GM23338 (cell line): ENCODE results near the gene RNF145. TPM values are rescaled to one million over a fixed set of nuclear protein-coding genes. Genes with fewer than 3 reads are reported as not detected.
A peak's percentile ranks its signal among the peaks of the same experiment; 100 is the strongest.

Experiments
- ATAC-seq: fragments of 200-7000 bp; cut with Tn5 transposase; 3 replicates; pipeline ENCODE4 v1.9.1; 2020
- DNase-seq: peaks from one replicate; pipeline ENCODE4 v3.0.0-alpha.2; 2015; ENCODE audit warnings: low spot score
- H2AFZ ChIP-seq: fragments of 200-600 bp; sonication (generic); 2 replicates; pipeline ENCODE4 v1.8.0; 2016; ENCODE audit warnings: antibody characterized with exemption, mild to moderate bottlenecking, moderate library complexity
- H3F3A ChIP-seq: fragments of 200-600 bp; sonication (generic); replicated peaks from 2 replicates; pipeline ENCODE4 v1.8.0; 2017; ENCODE audit warnings: antibody characterized with exemption, mixed run types, low read depth
- H3K27ac ChIP-seq: fragments of 200-600 bp; sonication (generic); 2 replicates; pipeline ENCODE4 v1.6.1; 2016; ENCODE audit warnings: low read depth
- H3K27me3 ChIP-seq: fragments of 200-600 bp; sonication (generic); 2 replicates; pipeline ENCODE4 v1.8.0; 2016; ENCODE audit warnings: mild to moderate bottlenecking, mixed run types, moderate library complexity; ENCODE audit not compliant: insufficient read depth
- H3K36me3 ChIP-seq: fragments of 200-600 bp; sonication (generic); 2 replicates; pipeline ENCODE4 v1.8.0; 2016; ENCODE audit warnings: mild to moderate bottlenecking; ENCODE audit not compliant: insufficient read depth
- H3K4me1 ChIP-seq: fragments of 200-600 bp; sonication (generic); 2 replicates; pipeline ENCODE4 v1.8.0; 2016; ENCODE audit warnings: mild to moderate bottlenecking, moderate library complexity; ENCODE audit not compliant: insufficient read depth
- H3K4me2 ChIP-seq: fragments of 200-600 bp; sonication (generic); 2 replicates; pipeline ENCODE4 v1.7.1; 2017; ENCODE audit warnings: mixed run types
- H3K4me3 ChIP-seq: fragments of 200-600 bp; sonication (generic); 2 replicates; pipeline ENCODE4 v1.6.1; 2016; ENCODE audit warnings: mixed run types
- H3K79me2 ChIP-seq: fragments of 200-600 bp; sonication (generic); replicated peaks from 2 replicates; pipeline ENCODE4 v1.8.0; 2017; ENCODE audit warnings: mild to moderate bottlenecking; ENCODE audit not compliant: insufficient read depth
- H3K9me2 ChIP-seq: fragments of 200-600 bp; sonication (generic); 2 replicates; pipeline ENCODE4 v1.8.0; 2017; ENCODE audit not compliant: insufficient read depth
- H4K20me1 ChIP-seq: fragments of 200-600 bp; sonication (generic); replicated peaks from 2 replicates; pipeline ENCODE4 v1.8.0; 2017; ENCODE audit warnings: mild to moderate bottlenecking; ENCODE audit not compliant: insufficient read depth
- H3K27ac Mint-ChIP-seq: 2 replicates; pipeline ENCODE4 v1.8.0; 2020; ENCODE audit warnings: inconsistent platforms, mild to moderate bottlenecking, moderate library complexity, mixed read lengths
- H3K27me3 Mint-ChIP-seq: 3 replicates; pipeline ENCODE4 v1.8.0; 2022; ENCODE audit warnings: low read depth, mild to moderate bottlenecking, moderate library complexity, mixed read lengths, inconsistent platforms; ENCODE audit not compliant: insufficient read depth, poor library complexity
- H3K36me3 Mint-ChIP-seq: 3 replicates; pipeline ENCODE4 v1.8.0; 2021; ENCODE audit warnings: low read depth, mild to moderate bottlenecking, inconsistent platforms, moderate library complexity, mixed read lengths
- H3K4me1 Mint-ChIP-seq: 3 replicates; pipeline ENCODE4 v1.8.0; 2020; ENCODE audit warnings: mild to moderate bottlenecking, inconsistent platforms, mixed read lengths
- H3K4me3 Mint-ChIP-seq: 3 replicates; pipeline ENCODE4 v1.8.0; 2021; ENCODE audit warnings: moderate library complexity, mild to moderate bottlenecking, inconsistent platforms, mixed read lengths
- H3K9me3 Mint-ChIP-seq: 3 replicates; pipeline ENCODE4 v1.8.0; 2020; ENCODE audit warnings: moderate library complexity, mild to moderate bottlenecking, inconsistent platforms, mixed read lengths
- CREB1 ChIP-seq: fragments of 250-450 bp; sonication (Bioruptor Pico); IDR thresholded peaks from 2 replicates; pipeline ENCODE4 v1.5.0; 2020; ENCODE audit warnings: low read depth, mild to moderate bottlenecking, moderate library complexity
- EZH2 ChIP-seq: fragments of 200-600 bp; sonication (generic); IDR thresholded peaks from one replicate; pipeline ENCODE4 v1.8.0; 2017; ENCODE audit warnings: antibody characterized with exemption, mild to moderate bottlenecking, low read depth; ENCODE audit not compliant: unreplicated experiment
- EZH2phosphoT487 ChIP-seq: fragments of 200-600 bp; sonication (generic); IDR thresholded peaks from one replicate; pipeline ENCODE4 v1.8.1; 2018; ENCODE audit warnings: antibody characterized with exemption; ENCODE audit not compliant: unreplicated experiment
- JUNB ChIP-seq: IDR thresholded peaks from one replicate; pipeline ENCODE4 v1.6.1; 2016; ENCODE audit warnings: antibody characterized with exemption; ENCODE audit not compliant: unreplicated experiment
- NANOG ChIP-seq: IDR thresholded peaks from 2 replicates; pipeline ENCODE4 v1.6.1; 2016; ENCODE audit warnings: antibody characterized with exemption, borderline replicate concordance
- REST ChIP-seq: IDR thresholded peaks from one replicate; pipeline ENCODE4 v1.6.1; 2018; ENCODE audit warnings: antibody characterized with exemption; ENCODE audit not compliant: unreplicated experiment
- STAT1 ChIP-seq: IDR thresholded peaks from one replicate; pipeline ENCODE4 v1.6.1; 2016; ENCODE audit warnings: antibody characterized with exemption; ENCODE audit not compliant: unreplicated experiment
- ZNF114 ChIP-seq: fragments of 250-450 bp; sonication (Bioruptor Pico); IDR thresholded peaks from 2 replicates; pipeline ENCODE4 v1.5.0; 2020; ENCODE audit warnings: mild to moderate bottlenecking, moderate library complexity
- ZNF331 ChIP-seq: fragments of 250-450 bp; sonication (Bioruptor Pico); IDR thresholded peaks from 2 replicates; pipeline ENCODE4 v1.5.0; 2020; ENCODE audit warnings: low read depth, mild to moderate bottlenecking, moderate library complexity
- polyA plus RNA-seq: library from polyadenylated mRNA; unstranded; fragments of >200 nt; fragmentation: Nextera tagmentation; extraction: Ambion mirVana; gene quantifications from 2 replicates; pipeline ENCODE4 v1.2.1, GENCODE V29; 2016
- total RNA-seq: library from RNA; depleted of rRNA; stranded (reverse); fragments of >200 nt; shearing (Covaris generic); gene quantifications from 2 replicates; pipeline ENCODE4 v1.2.3, GENCODE V29; 2014
- TF ChIP-seq, protein P1 (sequence below): fragments of 250-450 bp; sonication (Bioruptor Pico); IDR thresholded peaks from 2 replicates; pipeline ENCODE4 v1.5.0; 2020; ENCODE audit warnings: mild to moderate bottlenecking, moderate library complexity
- TF ChIP-seq, protein P2 (sequence below), 2 experiments: fragments of 200-600 bp in 1 of 2; sonication (generic) in 1 of 2; conservative IDR thresholded peaks; 2 replicates each; pipeline versions ENCODE4 v1.5.1 to v1.6.1; 2016 to 2017; ENCODE audit warnings: antibody characterized with exemption in 2 of 2, low read depth in 2 of 2, mild to moderate bottlenecking in 2 of 2, moderate library complexity in 1 of 2
- TF ChIP-seq, protein P3 (sequence below): IDR thresholded peaks from 2 replicates; pipeline ENCODE4 v1.6.1; 2016; ENCODE audit warnings: antibody characterized with exemption

Gene RNF145
- total and polyA plus RNA-seq, 2 experiments from 2014 or later = 15.6 to 43.5 TPM

GRCh38 chr5:159161361-159162214 is 47.8 kb downstream of the RNF145 start:
- H3K27ac Mint-ChIP-seq = 0 out of 2 replicates have a peak overlapping the region, but pooled peaks have one; percentile 15
- Histone ChIP-seq H4K20me1 (no peaks in the 10 kb centered on the region), H3K27ac (no peak overlapping the region), H3K79me2 (no peaks in the 10 kb centered on the region), H3K27me3 (no peaks in the 10 kb centered on the region), H2AFZ (no peak overlapping the region), H3K9me2 (no peaks in the 10 kb centered on the region), H3K4me3 (no peak overlapping the region), H3K4me2 (no peak overlapping the region), H3F3A (no peaks in the 10 kb centered on the region), H3K36me3 (no peaks in the 10 kb centered on the region), H3K4me1 (no peaks in the 10 kb centered on the region; the same call in 1 of the 2 replicates)
- no peak overlapping the region for H3K4me3 Mint-ChIP-seq
- no peaks in the 10 kb centered on the region for H3K27me3 Mint-ChIP-seq
- H3K4me1 Mint-ChIP-seq = peaks cover 18% of the 10 kb centered on the region; the same call in 2 of the 3 replicates
- DNase-seq (peak; percentile 16), ATAC-seq (no peak)
- H3K9me3 Mint-ChIP-seq = no peaks in the 10 kb centered on the region
- TF ChIP-seq EZH2phosphoT487 = no peak
- no peak for TF ChIP-seq EZH2
- TF ChIP-seq, protein P1, sequence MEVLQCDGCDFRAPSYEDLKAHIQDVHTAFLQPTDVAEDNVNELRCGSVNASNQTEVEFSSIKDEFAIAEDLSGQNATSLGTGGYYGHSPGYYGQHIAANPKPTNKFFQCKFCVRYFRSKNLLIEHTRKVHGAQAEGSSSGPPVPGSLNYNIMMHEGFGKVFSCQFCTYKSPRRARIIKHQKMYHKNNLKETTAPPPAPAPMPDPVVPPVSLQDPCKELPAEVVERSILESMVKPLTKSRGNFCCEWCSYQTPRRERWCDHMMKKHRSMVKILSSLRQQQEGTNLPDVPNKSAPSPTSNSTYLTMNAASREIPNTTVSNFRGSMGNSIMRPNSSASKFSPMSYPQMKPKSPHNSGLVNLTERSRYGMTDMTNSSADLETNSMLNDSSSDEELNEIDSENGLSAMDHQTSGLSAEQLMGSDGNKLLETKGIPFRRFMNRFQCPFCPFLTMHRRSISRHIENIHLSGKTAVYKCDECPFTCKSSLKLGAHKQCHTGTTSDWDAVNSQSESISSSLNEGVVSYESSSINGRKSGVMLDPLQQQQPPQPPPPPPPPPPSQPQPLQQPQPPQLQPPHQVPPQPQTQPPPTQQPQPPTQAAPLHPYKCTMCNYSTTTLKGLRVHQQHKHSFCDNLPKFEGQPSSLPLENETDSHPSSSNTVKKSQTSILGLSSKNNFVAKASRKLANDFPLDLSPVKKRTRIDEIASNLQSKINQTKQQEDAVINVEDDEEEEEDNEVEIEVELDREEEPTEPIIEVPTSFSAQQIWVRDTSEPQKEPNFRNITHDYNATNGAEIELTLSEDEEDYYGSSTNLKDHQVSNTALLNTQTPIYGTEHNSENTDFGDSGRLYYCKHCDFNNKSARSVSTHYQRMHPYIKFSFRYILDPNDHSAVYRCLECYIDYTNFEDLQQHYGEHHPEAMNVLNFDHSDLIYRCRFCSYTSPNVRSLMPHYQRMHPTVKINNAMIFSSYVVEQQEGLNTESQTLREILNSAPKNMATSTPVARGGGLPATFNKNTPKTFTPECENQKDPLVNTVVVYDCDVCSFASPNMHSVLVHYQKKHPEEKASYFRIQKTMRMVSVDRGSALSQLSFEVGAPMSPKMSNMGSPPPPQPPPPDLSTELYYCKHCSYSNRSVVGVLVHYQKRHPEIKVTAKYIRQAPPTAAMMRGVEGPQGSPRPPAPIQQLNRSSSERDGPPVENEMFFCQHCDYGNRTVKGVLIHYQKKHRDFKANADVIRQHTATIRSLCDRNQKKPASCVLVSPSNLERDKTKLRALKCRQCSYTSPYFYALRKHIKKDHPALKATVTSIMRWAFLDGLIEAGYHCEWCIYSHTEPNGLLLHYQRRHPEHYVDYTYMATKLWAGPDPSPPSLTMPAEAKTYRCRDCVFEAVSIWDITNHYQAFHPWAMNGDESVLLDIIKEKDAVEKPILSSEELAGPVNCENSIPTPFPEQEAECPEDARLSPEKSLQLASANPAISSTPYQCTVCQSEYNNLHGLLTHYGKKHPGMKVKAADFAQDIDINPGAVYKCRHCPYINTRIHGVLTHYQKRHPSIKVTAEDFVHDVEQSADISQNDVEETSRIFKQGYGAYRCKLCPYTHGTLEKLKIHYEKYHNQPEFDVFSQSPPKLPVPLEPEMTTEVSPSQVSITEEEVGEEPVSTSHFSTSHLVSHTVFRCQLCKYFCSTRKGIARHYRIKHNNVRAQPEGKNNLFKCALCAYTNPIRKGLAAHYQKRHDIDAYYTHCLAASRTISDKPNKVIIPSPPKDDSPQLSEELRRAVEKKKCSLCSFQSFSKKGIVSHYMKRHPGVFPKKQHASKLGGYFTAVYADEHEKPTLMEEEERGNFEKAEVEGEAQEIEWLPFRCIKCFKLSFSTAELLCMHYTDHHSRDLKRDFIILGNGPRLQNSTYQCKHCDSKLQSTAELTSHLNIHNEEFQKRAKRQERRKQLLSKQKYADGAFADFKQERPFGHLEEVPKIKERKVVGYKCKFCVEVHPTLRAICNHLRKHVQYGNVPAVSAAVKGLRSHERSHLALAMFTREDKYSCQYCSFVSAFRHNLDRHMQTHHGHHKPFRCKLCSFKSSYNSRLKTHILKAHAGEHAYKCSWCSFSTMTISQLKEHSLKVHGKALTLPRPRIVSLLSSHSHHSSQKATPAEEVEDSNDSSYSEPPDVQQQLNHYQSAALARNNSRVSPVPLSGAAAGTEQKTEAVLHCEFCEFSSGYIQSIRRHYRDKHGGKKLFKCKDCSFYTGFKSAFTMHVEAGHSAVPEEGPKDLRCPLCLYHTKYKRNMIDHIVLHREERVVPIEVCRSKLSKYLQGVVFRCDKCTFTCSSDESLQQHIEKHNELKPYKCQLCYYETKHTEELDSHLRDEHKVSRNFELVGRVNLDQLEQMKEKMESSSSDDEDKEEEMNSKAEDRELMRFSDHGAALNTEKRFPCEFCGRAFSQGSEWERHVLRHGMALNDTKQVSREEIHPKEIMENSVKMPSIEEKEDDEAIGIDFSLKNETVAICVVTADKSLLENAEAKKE (CRISPR knock-in tag) = no peak
- TF ChIP-seq, protein P2, sequence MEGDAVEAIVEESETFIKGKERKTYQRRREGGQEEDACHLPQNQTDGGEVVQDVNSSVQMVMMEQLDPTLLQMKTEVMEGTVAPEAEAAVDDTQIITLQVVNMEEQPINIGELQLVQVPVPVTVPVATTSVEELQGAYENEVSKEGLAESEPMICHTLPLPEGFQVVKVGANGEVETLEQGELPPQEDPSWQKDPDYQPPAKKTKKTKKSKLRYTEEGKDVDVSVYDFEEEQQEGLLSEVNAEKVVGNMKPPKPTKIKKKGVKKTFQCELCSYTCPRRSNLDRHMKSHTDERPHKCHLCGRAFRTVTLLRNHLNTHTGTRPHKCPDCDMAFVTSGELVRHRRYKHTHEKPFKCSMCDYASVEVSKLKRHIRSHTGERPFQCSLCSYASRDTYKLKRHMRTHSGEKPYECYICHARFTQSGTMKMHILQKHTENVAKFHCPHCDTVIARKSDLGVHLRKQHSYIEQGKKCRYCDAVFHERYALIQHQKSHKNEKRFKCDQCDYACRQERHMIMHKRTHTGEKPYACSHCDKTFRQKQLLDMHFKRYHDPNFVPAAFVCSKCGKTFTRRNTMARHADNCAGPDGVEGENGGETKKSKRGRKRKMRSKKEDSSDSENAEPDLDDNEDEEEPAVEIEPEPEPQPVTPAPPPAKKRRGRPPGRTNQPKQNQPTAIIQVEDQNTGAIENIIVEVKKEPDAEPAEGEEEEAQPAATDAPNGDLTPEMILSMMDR (conservative IDR thresholded peaks at IDR 0.05; ENCODE audit: low read depth in 2 of 2) = no peak
- no peak for TF ChIP-seq ZNF114 (CRISPR knock-in tag)
- no peak for TF ChIP-seq ZNF331 (CRISPR knock-in tag)
- TF ChIP-seq NANOG = no peak
- TF ChIP-seq STAT1 = no peak
- TF ChIP-seq CREB1 (CRISPR knock-in tag) = no peak
- no peak for TF ChIP-seq JUNB
- TF ChIP-seq REST = no peak
- TF ChIP-seq, protein P3, sequence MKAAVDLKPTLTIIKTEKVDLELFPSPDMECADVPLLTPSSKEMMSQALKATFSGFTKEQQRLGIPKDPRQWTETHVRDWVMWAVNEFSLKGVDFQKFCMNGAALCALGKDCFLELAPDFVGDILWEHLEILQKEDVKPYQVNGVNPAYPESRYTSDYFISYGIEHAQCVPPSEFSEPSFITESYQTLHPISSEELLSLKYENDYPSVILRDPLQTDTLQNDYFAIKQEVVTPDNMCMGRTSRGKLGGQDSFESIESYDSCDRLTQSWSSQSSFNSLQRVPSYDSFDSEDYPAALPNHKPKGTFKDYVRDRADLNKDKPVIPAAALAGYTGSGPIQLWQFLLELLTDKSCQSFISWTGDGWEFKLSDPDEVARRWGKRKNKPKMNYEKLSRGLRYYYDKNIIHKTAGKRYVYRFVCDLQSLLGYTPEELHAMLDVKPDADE = no peak
- peaks cover 27% of the 10 kb centered on the region; the same call in 2 of the 3 replicates for H3K36me3 Mint-ChIP-seq
